ENCODE measurements around the gene CPEB1.

CPEB1 gene

DNA sequence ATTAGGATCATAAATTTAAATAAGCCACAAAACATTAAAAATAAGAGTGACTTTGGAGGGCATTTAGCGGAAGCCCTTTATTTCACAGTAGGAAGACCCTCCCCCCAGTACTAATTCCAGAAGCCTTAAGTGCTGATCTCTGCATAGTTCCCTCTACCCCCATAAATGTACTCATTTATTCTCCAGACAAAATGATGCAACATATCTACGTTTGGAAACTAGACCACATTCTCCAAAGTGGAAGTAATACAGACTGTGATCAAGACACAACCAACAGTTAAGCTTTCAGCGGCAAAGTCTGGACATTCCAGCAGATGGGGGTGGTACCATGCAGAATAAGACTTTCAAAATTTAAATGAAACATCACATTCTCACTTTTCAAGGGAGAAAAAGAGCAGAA is 62.1 kb downstream of the CPEB1 start:
- DNase-seq, result no peak

DNA sequence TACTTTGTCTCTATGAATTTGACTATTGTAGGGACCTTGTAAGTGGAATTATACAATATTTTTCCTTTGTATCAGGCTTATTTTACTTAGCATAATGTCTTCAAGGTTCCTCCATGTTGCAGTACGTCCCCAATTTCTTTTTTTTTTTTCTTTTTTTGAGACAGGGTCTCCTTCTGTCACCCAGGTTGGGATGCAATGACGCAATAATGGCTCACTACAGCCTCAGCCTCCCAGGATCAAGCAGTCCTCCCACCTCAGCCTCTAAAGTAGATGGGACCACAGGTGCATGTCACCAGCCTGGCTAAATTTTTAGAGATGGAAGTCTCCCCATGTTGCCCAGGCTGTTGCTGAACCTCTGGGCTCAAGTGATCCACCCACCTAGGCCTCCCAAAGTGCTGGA is 66.5 kb downstream of the CPEB1 start:
- no peak for DNase-seq

DNA sequence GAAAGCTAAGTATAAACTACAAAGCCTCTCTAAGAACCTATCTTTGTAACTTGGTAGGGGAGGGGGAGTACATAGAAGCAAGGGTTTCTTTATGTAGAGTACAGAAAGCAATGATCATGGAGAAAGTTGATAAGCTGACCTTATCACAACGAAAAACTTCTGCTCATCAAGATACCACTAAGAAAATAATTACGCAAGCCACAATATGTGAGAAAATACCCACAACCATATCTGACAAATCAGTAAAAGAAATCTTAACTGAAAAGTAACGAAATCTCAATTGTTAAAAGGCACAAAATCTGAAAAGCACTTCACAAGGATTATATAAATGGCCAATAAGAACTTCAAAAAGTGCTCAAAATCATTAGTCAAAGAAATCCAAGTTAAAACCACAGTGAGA is 71.8 kb downstream of the CPEB1 start:
- no peak for DNase-seq

DNA sequence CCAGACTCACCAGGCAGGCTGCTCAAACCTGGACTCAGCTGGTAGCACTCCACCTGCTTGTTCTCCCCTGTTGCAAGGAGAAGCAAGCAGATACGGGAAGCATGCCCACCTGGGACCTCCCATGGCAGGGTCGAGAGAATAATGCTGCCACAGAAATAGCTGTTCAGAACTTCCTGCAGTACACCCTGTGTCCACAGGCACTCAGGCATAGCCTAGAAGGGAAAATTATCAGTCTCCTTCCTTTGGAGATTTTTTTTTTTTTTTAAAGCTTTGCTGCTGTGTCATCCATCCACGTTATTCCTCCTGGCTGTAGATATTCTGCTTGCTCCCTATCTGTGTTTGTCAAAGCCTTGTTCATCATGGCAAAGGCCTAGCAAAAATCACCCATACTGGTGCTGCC is 74.2 kb downstream of the CPEB1 start:
- no peak for DNase-seq

DNA sequence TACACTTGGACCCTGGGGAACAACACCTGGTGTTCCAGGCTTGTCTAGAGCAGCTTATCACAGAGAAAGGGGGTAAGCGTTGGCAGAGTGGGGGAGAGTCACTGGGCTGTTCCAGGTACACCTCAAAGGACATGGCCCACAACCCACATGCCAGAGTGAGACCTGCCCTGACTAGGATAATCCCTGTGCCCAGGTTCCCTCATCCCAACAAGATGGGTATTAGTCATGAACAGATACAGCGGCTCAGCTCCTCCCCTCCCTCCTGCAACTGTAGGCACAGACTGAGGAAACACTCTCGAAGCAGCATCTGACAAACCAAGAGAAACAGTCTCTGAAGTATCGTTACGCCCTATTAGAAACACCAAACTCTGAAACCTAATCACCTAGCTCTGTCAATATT is 74.9 kb downstream of the CPEB1 start:
- DNase-seq, result no peak

DNA sequence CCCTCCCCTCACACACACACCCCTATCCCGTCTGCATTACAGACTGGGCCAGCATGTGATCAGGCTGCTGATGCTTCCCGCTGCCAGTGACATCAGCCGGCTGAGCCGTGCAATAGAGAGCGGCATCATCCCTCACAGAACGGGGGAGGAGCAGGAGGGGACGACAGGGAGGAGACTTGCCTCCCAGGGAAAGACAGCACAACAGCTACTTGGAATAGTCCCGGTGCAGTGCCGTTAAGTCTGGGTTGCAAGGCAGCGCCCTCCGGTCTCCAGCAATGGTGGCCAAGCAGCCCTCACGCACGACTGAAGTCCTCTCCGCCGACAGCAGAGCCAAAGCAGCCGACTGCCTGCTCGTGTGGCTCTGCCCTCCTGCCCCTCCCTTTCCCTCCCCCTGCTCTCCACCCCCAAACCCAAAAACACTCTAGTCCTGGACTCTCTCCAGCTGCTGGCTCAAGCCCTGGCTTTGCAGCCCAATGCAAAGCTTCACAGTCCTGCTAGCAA is 75.4 kb downstream of the CPEB1 start:
- DNase-seq, result peak; percentile 32

DNA sequence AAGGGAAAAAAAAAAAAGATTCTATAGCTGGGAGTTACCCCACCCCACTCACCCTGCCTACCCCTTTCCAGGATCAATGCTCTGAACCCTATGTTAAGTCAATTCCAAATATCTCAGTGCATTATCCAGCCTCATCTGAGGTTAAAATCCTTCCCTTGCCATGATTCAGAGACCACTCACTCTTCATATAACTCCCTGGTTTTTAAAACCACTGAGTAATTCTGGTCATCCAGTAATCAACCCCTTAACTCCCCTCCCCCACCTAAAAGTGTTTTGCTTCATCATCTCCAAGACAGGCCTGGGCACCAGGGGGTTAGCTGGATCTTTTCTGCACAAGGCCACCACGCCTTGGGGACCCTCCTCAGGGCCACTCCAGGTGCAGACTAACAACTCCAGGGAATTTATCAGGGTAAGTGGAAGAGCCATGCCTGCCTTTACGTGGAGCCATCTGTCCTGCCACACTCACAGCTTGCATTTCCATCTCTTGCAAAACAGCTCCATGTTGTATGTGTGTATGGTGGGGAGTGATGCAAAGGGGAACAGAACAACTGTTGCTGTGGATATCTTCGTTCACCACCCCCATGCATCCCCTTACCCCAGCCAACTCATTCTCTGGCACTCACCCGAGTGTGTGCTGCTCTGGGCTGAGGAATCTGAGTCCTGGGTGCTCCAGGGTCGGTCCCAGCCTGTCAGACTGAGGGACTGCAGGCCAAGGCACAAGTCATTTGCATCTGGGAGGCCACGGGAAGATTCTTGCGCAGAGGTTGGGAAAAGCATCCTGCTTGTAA is 76.2 kb downstream of the CPEB1 start:
- no peak for DNase-seq

DNA sequence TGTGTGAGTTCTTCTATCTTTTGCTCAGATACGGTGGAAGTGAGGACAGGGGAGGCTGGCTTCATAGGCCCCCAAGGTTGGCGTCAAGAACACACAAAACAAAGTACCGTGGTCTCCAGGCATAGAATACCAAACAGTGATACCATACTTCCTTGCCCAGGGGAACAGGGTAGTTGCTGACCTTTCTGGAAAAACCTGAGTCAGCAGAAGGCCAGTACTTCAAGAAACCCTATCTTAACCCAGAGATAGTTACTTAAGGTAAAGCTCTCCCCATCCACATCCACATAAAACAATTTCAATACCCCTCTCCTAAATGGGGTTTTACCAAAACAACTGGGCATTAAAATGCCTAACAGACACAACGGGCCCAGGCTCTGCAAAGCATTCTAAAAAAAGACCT is 77.3 kb downstream of the CPEB1 start:
- no peak for DNase-seq

DNA sequence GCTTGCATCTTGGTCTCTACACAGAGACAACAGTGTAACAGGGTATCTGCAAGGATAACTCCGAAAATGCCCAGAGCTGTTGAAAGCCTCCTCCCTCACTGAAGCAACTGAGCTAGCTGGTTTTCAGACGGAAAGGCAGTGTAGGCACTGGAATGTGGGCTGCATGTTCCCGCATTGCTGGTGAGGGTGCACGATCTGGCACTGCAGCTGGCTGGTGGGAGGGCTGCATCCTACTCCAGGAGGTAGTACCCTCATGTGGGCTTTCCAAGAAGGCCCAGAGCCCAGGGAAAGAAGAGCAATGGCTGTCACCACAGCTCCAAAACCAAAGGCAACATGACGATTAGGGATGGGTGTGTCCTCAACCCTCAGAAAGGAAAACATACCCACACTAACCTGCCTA is 78.2 kb downstream of the CPEB1 start:
- DNase-seq, result no peak

DNA sequence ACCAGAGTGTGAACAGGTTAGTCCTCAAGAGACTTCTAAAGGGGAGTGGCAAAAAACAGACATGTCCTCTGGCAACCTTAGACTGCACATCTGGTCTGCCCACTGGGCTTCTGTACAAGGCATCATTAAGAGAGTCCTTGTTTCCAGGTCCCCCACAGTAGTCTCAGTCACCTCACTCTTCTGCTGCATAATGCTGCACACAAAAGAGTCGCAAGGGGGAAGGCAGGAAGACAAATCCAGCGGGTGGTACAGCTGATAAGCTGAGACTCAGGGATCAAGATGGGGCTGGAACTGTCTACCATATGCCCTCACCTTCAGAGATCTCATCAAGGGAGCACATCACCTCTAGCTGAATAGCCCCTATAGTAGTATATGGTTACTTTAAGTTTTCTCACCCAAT is 79.5 kb downstream of the CPEB1 start:
- no peak for DNase-seq

DNA sequence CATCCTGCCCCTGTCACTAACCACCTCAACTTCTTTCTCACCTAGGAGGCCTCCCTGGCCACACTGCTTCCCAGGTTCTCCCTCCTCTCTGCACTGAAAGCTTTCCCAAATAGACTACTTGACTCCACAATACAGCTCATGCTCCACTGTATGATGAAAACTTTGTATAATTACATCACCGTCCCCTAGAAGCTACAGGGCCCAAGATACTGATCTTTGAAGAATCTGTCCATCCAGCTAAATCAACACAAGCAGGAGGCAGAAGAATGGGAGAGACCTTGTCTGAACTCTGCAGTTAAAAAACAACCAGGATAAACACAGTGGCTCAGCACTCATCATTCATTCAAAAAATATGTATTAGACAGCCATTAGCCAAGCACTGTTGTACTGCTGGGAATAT is 80.5 kb downstream of the CPEB1 start:
- no peak for DNase-seq

DNA sequence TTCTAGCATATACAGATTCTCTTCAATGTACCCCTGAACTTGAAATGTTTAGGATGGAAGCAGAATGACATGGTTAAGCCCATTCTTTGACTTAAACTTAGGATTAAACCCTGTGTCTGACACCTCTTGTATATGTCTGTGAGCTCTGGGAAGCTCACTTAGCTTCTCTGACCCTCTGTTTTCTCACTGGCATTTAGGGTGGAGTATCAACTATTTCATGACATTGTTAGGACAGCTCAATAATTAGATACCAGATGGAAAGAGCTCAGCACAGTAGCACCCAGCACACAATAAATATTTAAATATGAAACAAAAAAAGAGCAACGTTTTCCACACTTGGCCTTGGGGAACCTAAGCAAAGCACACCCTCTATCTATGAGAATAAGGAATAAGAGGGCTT is 88.7 kb downstream of the CPEB1 start:
- no peak for DNase-seq

DNA sequence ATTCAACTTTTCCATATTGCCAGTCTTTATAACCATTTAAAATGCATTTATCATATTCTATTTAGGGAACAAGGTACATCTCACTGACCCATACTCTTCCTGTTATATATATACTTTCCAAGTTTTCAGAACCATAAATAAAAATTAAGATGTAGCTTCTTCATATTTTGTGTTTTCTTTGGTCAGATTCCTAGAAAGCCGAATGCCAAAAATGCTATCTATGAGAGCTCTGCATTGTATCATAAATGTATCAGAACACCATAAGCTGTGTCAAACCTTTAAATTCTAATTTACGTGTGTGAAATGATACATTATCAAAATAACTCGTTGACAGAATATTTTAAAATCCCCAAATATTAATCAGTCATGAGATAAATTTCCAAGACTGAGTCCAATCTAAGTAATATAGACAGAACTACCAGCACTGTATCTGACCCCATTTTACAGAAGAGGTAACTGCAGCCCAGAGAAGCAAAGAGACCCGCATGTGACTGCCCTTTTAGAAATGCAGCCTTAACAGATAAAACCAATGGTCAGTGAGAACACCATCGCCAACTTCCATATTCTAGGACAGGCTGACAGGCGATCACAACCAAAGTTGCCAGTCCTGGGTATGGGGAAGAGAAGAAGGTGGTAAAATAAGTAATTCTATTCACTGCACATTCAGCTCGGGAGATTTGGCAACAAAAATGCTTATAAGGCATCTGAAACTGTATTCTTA is 90.7 kb downstream of the CPEB1 start:
- no peak for DNase-seq

DNA sequence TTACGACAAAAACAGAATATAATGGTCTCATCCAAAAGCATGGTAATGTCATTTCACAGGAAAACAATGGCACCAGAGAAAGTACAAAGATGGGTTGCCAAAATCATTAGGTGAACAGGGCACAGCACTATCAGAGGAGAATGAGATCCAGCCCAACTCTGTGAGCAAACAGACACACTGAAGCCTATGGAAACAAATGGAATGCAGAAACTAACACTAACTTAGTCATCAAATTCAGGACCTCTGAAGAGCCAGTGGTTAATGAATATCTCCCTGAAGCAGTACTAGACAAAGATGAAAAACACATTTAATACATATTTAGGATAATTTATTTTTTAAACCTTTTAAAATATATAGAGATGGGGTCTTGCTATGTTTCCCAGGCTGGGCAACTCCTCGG is 92.3 kb downstream of the CPEB1 start:
- DNase-seq, result no peak

DNA sequence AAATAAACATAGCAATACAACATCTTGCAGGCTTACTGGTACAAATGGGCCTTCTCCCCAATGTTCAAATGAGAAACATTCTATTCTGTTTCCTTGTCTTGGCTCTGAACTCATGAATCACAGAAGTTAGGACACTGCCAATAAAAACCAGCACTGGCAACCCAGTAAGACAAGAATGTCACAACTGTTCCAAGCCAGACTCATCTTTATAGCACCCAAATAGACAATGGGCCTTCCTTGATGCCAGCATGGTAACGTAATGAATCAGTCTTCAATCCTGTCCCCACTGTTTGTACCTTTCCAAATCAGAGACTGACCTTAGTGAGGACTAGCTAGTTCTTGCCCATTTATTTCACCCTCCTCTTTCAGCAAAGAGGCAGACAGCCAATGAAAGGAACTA is 92.8 kb downstream of the CPEB1 start:
- no peak for DNase-seq

DNA sequence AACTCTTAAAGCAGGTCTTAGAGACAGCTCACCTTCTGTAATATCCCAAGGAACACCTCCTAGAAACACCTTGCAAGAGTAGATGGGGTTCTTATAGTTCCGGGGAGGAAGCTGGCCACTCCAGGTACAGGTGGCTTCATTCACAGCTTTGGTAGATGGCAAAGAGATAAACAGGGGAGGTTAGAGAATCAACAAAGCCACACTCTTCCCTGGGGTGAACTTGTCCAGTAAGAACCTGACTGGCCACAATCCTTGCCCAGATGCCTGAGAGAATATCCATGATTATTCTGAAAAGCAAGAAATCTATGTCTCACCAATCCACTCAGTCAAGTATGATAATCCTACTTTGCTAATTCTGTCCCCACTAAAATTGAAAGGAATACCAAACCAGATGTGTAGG is 93.3 kb downstream of the CPEB1 start:
- DNase-seq, result no peak

DNA sequence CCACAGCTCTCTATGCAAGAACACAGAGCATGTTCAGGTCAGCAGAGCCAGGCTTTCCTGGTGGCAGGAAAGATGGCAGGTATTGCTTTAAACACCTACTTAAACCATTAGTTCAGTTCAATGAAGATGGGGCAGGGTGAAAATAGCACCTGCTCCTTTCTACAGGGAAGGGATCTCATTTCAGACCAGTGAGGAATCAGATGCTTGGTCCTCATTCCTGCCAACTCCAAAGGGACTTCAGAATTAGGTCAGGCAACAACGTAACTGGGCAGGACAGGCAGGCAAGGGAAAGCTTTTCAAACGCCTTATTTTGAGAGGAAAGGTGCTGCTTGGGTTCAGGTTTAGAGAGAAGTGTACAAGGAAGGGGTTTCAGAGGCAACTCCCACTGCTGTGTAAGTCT is 94.3 kb downstream of the CPEB1 start:
- DNase-seq, result no peak

DNA sequence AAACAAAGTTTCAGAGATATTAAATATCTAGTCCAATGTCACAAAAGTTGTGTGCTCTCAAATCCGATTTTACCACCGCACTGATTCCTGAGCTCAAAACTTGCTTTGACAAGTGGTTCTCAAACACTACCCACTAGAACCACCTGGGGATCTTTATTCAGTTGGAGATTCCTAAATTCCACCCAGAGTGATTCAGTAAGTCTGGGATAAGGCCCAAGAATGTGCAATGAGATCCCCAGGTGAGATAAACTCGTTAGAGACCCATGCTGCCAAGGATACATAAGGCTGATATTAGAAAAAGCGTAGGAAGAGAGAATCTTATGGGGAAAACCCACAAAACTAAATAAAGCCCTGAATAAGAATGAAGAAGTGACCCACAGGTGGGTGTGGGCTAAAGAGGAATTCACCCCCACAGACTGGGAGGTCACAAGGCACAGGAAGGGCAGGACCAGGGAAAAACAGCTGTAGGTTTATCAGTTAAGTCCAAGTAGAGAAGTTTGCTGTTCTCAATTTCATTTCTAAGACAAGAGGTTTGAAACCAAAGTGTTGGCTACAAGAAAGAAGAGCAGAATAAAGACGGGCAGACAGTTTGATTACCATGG is 95.4 kb downstream of the CPEB1 start:
- DNase-seq, result no peak

DNA sequence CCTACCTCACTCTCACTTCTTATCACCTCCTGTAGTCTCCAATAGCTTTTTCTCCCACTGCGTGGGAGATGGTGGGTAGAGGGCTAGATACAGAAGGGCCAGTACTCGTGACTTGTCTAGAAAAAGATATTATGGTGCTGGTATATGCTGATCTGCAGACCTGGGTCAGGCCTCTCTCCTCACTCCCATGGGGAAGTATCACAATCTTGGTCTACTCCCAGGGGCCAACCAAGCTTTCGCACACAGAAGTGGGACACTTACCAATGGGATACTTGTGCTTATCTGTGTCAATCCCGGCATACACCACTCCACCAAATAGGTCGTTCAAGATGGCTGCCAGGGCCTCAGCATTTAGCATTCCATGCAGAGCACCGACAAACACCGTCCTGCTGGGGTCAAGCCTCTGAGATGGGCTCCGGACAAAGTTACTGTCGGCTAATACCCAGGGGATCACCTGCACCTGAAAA is 97.9 kb downstream of the CPEB1 start:
- no peak for DNase-seq

DNA sequence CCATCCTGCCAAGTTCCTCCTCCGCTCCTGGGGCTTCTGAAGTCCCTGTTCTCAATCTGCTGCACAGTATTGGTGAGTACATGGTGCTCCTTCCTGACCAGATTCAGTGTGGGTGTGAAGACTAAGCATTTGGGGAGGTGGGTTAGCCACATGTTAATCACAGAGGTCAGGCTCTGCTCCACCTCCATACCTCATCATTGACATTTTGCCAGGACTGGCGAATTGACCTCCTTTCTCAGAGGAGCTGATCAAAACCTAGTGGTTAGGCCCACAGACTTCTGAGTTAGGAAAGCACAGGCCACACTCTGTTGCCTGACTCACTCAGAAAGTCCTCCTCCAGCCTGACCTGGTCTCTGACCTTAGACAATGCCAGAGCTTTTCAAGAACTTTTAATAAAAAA is 98.5 kb downstream of the CPEB1 start:
- no peak for DNase-seq

DNA sequence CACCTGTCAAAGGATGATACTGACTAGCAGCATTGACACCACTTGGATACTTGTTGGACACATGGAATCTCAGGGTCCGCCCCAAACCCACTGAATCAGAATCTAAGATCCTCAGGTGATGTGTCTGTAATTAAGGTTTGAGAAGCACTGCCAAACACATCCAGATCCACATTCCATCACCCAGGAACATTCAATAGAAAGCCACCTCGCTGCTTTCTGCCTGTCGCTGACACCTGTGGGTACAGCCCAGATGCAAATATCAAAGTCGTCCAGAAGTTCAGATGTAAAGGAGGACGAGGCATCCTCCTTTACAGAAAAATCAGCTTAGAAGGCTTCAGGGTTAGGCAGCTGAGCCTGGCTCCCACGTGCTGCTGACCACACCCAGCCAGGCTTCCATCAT is 101.7 kb downstream of the CPEB1 start:
- no peak for DNase-seq

DNA sequence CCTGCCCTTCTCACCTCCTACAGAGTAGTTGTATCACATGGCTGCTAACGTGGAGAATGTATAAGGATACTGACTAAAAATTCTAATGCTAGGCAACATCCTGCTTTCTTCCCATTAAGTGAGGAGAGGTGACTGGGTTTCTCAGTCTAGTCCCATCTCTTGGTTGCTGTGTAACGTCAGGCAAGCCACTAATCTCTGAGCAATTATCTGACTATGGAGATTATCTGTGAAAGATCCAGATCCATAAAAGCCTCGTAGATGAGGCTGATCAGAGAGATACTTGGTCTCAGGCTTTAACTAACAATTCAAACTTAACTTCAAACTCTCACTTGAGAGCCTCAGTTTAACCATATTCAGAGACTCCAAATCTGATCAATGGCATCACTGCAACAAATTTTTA is 102.2 kb downstream of the CPEB1 start:
- no peak for DNase-seq

DNA sequence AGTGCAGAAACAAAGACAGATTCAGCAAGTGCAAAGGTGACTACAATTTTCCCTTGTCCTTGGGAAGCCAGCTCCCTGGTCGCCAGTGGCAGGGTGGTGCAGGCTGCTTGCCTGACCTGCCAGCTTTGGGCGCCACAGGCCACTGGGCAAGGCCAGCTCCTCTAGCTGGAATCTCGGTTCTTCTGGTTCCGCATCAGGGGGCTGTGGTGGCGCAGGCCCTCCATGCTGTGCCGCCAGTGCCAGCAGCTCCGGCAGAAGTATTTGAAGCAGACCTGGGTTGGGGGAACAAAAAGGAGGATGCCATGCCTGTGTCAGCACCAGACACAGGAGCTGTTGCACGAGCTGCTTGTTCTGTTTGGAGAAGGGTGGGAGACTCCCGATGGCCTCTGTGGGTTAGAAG is 102.7 kb downstream of the CPEB1 start:
- no peak for DNase-seq

DNA sequence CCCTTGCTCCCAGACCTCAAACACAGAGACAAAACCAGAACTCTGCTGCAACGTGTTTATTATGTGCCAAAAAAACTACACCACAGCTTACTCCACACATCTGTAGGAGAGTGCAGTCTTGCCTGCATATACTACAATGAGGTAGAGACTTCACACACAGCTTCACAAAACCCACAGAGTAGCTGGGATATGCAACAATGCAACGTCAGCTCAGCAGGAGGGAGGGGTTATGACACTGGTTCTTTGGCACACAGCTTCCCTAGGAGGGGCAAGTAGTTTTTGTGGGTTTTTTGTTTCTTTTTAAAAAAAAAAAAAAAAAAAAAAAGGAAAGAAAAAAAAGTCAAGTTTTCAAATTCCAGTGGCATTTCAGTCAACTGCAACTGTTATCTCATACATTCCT is 104.0 kb downstream of the CPEB1 start:
- no peak for DNase-seq
